GM12865 (cell line): ENCODE data around the gene PFDN1.

Source experiments
- DNase-seq: peaks from one replicate; pipeline ENCODE4 v3.0.0; 2010; ENCODE audit warnings: low read depth
- H3K4me3 ChIP-seq: 2 replicates; pipeline ENCODE4 v1.5.1; 2011; ENCODE audit warnings: mild to moderate bottlenecking, low read depth, low read length, control low read depth
- CTCF ChIP-seq: IDR thresholded peaks from 2 replicates; pipeline ENCODE4 v1.5.1; 2011; ENCODE audit warnings: low read length, control low read depth, low read depth, inconsistent platforms; ENCODE audit not compliant: insufficient read depth; ENCODE audit errors: missing control alignments

The PFDN1 gene

GRCh38 chr5:140256726-140257125 lies 46.2 kb downstream of the PFDN1 start:
- DNase-seq, result no peak
- no peak for TF ChIP-seq CTCF
- no peak overlapping the region for H3K4me3 ChIP-seq

GRCh38 chr5:140255460-140256157 lies 47.3 kb downstream of the PFDN1 start:
- no peak overlapping the region for H3K4me3 ChIP-seq
- no peak for TF ChIP-seq CTCF
- no peak for DNase-seq

- TF ChIP-seq CTCF, result no peak
- H3K4me3 ChIP-seq, result no peak overlapping the region
- no peak for DNase-seq
These were observed 48.9 kb downstream of the PFDN1 start for GRCh38 chr5:140253985-140254384.

- no peak overlapping the region for H3K4me3 ChIP-seq
- no peak for TF ChIP-seq CTCF
- no peak for DNase-seq
These were observed 50.3 kb downstream of the PFDN1 start for GRCh38 chr5:140252470-140253126.

GRCh38 chr5:140251527-140251973 lies 51.4 kb downstream of the PFDN1 start:
- peak; percentile 74 for DNase-seq
- no peak overlapping the region for H3K4me3 ChIP-seq
- TF ChIP-seq CTCF, result no peak

- no peak for DNase-seq
- TF ChIP-seq CTCF, result no peak
- no peak overlapping the region for H3K4me3 ChIP-seq
These were observed 52.5 kb downstream of the PFDN1 start for GRCh38 chr5:140250386-140250785.
